DMS153 treated with DMSO at 0.1 percent for 48 hours (cell line): ENCODE measurements around the gene TMEM178B.
"Not testable (repeated sequence)": the region's sequence is repeated elsewhere in the genome, so short reads cannot be mapped to it uniquely, and the experiment has no call there.

Experiments
- DNase-seq: peaks from one replicate; lab custom pipeline; 2025; ENCODE audit not compliant: unreplicated experiment; lab: John Stamatoyannopoulos, UW

TMEM178B gene

DNA sequence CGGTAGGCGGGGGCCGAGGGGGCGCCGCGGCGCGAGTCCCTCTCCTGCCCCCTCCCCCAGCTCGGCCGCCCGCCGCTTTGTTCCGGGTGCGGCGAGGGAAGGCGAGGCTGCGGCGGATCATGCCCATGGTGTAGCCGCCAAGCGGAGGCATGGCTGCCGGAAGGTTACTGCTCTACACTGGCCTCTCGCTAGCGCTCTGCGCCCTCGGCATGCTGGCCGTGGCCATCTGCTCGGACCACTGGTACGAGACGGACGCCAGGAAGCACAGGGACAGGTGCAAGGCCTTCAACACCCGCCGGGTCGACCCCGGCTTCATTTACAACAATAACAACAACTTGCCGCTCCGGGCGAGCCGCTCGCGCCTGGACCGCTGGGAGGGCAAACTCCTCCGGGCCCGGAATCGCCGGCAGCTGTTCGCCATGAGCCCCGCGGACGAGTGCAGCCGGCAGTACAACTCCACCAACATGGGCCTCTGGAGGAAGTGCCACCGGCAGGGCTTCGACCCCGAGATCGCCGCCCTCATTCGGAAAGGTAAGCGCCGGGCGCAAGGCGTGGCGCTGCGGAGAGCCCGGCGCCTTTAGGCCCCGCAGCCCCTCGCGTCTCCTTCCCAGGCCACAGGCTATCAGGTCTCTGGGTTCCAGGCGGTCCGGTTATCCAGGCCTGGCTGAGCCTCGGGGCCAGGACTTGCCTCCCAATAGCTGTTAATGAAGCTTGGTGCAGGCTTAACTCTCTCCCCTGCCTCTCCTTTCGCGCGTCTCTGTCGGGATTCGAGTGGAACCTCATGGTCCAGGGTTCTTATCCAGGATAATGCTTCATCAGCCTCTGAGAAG, 513 bp downstream of the TMEM178B start:
- DNase-seq = peak; percentile 29

DNA sequence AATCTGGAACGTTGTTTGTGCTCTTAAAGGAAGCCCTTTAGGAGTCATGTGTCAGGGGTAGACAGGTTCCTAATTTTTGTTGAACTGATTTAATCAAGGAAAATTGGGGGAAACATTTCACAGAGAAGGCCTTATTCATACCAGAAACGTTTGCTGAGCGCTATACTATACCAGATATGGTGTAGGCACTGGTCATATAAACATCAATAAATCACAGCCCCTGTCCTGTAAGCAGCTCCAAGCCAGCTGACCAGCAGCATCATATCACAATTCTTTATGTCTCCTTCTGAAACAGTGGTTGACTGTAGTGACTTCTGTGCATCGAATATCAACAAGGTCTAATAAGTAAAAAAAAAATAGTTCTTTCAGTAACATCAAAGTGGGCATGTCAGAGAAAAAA, 1.1 kb downstream of the TMEM178B start:
- no peak for DNase-seq

DNA sequence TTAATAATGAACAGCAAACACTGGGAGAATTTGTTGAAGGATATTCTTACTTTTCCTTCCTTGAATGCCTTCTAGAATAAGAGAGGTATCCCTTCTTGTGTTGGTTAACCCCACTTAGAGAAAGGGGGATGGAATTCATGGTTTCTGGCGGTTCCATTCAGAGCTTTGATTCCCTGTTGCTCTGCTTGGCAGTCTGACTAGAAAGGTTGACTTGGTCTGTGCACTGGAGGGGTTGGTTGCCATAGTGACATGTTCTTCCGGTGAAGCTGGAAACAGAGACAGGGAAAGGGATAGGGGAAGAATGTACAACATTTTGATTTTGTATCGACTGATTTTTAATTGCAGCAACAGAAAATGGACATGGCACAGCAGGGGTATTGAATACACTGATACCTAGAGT, 2.5 kb downstream of the TMEM178B start:
- DNase-seq = peak; percentile 56

DNA sequence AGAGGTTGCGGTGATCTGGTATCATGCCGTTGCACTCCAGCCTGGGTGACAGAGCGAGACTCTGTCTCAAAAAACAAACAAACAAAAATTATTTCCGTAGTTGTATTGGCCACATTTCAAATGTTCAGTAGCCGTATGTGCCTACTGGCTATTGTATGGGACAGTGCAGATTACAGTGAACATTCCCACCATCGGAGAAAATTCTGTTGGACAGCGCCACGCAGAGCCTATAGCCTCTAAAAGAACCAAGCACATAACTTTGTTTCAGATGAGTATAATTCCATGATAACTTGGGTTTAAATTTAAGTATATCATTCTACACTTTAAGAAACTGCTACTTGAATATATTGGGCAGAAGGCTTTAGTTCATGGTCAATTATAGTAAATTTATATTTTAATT, 5.4 kb downstream of the TMEM178B start:
- no peak for DNase-seq

GRCh38 chr7:141089490-141089889, 15.6 kb downstream of the TMEM178B start:
- not testable (repeated sequence) for DNase-seq

DNA sequence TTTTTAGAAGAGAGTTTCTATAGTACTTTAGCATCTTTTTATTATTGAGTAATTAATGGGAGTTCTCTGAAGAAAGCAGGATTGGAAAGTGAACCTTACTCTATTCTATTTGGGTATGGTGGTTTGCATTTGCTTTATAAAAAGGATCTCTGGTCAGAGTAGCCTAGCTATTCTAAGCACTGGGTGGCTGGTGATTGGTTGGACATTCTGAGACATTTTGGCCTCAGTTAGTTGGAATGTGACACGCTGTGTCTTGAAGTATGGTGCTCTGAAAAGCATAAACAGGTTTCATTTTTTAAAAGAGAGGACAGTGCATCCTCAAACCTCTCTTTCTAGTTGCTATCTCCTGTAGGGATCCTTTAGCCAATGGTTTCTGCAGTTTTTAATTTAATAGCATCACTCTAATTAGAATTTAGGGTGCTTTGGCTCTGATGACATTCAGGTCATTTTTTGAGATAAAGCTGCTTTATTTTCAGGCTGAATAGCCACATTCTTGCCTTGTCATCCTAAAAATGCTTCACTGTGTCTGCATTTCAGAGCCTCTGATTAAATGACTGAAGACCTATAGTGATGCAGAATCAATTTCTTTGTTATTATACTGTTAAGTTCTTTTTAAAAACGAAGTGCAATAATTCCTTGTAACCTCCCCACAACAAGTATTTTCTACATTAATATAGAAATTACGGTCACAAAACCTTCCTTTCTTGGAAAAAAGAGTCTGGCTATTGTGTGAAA, 20.6 kb downstream of the TMEM178B start:
- no peak for DNase-seq

- DNase-seq = no peak
Measured at GRCh38 chr7:141097430-141097829, 23.6 kb downstream of the TMEM178B start.

DNA sequence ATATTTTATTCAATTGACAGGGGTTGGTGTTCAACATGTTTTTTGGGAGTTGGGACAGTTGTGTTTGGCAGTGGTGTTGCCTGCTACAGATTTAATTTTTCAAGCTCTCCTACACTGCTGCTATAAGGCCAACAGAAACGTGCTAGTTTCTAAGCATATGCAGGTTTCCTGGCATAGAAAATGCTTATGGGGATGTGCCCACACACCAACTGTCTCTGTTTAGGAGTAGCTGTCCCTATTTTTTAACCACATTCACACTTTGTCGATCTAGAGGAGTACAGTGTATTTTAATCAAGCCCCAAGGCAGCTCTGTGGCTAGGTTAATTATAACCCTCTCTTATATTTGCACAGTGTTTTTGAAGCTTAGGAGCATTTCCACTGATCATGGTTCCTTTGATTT, 28.6 kb downstream of the TMEM178B start:
- no peak for DNase-seq

- no peak for DNase-seq
Measured at GRCh38 chr7:141103847-141104429, 30.1 kb downstream of the TMEM178B start.

DNA sequence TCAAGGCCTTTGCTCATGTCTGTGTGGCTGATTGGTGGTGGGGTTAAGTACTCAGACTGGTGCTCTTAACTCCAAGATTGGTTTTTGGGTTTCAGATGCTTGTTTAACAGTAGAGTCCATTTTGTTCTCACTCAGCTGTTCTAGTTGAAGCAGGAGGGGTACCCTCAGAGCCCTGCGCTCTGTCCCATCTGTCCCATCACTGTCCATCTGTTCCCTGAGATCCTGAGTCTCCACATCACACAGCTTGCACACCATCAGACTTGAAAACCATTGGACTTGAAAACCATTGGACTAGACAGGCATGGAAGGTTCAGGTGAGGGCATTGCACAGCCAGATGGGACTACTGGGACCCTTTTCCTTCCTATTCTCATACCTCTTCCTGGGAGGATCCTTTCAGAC, 39.3 kb downstream of the TMEM178B start:
- no peak for DNase-seq

- DNase-seq = no peak
Measured at GRCh38 chr7:141114029-141114664, 40.3 kb downstream of the TMEM178B start.

GRCh38 chr7:141115965-141116364, 42.1 kb downstream of the TMEM178B start:
- peak; percentile 90 for DNase-seq

GRCh38 chr7:141116661-141117060, 42.8 kb downstream of the TMEM178B start:
- not testable (repeated sequence) for DNase-seq

GRCh38 chr7:141118767-141119166, 44.9 kb downstream of the TMEM178B start:
- no peak for DNase-seq

DNA sequence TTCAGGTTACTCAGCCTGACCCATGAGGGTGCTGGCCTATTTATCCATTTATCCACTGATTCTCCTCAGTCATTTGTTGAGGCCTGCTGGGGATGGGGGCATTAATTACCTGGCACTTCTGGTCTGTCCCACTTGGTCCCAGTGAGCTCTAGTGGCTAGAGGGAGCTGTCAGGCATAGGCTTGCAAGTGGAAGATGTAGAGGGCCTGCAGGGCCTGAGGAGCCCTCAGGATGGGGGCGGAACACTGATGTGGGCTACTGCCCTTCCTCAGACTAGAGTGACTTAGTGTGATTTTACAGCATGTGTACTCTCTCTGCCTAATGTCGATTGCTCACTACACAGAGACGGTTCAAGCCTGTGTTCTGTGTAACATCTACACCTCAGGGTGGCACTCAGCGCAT, 45.3 kb downstream of the TMEM178B start:
- no peak for DNase-seq

DNA sequence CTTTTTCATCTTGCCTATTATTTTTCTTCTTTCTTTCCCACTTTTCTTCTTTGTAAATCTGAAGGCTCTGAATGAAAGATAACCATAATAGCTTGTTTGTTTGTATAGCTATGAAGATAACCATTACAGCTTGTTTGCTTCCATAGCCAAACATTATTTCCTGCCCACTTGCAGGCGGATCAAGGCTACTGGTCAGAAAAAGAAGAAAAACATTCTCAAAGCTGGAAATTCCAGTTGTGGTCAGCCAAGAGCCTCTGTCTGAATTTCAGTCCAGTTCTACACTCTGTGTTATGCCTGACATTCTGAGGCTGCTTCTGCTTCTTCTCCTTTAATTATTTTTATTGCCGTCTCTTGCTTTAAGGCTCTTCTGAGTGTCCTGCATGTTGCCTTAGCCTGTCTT, 48.9 kb downstream of the TMEM178B start:
- no peak for DNase-seq

DNA sequence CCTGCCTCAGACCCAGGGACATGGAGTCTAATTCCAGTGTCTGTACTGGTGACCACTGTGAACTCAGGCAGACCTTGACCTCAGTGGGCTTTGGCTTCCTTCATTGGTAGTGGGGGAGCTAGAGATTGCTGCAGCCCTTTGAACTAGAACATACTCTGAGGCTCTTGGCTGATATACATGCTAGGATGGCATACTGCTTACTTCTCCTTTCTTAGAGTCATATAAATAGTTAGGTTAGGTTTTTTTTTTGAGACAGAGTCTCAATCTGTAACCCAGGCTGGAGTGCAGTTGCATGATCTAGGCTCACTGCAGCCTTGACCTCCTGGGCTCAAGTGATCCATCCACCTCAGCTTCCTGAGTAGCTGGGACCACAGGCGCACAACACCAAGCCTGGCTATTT, 49.7 kb downstream of the TMEM178B start:
- no peak for DNase-seq

- no peak for DNase-seq
Measured at GRCh38 chr7:141126107-141126506, 52.2 kb downstream of the TMEM178B start.

DNA sequence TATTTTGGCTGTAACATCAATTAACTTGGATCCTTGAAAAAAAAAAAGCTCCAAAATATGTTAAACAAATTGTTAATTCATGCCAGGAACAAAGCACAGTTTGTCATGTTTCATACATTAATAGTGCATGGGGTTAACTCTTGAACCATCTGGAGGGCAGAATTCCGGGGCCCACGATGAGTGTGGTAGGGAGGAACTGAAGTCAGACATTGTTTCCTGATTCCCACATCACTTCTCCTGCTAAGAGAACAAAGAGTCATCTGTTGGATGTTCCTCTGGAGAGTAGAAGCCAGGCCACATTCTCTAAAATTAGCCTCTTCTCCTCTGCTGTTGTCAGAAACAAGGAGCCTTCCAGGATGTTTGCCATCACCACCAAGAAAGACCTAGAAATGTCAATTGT, 54.6 kb downstream of the TMEM178B start:
- no peak for DNase-seq

DNA sequence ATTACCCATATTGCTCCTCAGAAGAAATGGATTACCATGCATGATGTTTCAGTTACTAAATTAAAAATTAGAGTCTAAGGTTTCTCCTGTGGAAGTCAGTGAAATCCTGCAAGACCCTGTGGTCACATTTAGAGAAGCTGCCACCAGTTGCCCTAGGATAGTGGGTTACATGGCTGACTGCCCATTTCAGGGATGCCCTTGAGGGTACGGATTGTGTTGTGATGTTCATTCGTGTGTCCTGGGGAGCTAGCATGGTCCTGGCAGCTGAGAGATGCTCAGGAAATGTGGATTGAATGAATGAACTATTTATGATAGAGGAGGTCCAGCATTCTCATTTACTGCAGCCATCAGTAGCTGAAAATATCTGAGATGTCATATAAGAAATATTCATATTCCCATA, 55.1 kb downstream of the TMEM178B start:
- DNase-seq = no peak

DNA sequence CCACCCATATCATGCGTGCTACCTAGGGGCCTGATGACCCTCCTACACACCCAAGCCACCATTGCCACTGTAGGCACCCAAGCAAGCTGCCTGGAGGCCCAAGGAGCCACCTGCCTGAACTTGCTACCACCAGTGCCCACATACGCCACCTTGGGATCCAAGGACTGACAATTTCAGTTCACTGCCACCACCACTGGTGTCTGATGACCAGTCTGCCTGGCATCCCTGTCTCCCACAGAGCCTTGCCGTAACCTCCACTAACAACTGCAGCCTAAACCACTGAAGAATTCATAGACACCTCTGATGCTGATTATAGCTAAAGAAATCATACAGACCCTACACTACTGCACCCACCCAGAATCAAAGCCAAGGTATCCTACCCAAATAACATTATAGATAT, 58.8 kb downstream of the TMEM178B start:
- DNase-seq = no peak

DNA sequence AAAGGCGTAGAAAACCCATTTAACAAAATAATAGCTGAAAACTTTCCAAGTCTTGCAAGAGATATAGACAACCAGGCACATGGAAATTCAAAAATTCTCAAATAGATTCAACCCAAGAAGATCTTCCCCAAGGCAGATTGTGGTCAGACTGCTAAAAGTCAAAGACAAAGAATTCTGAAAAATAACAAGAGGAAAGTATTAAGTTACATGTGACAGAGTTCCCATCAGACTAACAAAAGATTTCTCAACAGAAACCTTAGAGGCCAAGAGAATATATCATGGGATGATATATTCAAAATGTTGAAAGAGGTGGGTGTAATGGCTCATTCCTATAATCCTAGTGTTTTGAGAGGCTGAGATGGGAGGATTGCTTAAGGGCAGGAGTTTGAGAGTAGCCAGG, 59.8 kb downstream of the TMEM178B start:
- DNase-seq = no peak
